Endodermal cell (in vitro differentiated cells): ENCODE measurements around the gene WDR38. TPM values are rescaled to one million over a fixed set of nuclear protein-coding genes. Genes with fewer than 3 reads are reported as not detected.
A peak's percentile ranks its signal among the peaks of the same experiment; 100 is the strongest.

Experiments used
- DNase-seq: peaks from one replicate; pipeline ENCODE4 v3.0.0-alpha.2; 2017
- H3K27ac ChIP-seq: 2 replicates; pipeline ENCODE4 v1.5.1; 2013; ENCODE audit warnings: mild to moderate bottlenecking, low read depth, low read length, moderate library complexity
- H3K27me3 ChIP-seq: 2 replicates; pipeline ENCODE4 v1.6.1; 2013; ENCODE audit warnings: mild to moderate bottlenecking, low read length, moderate library complexity; ENCODE audit not compliant: insufficient read depth, control insufficient read depth, poor library complexity, severe bottlenecking
- H3K36me3 ChIP-seq: 2 replicates; pipeline ENCODE4 v1.7.0; 2013; ENCODE audit warnings: mild to moderate bottlenecking, low read length, moderate library complexity; ENCODE audit not compliant: control insufficient read depth, insufficient read depth
- H3K4me1 ChIP-seq: one replicate; pipeline ENCODE4 v1.7.0; 2013; ENCODE audit warnings: low read length; ENCODE audit not compliant: control insufficient read depth, insufficient read depth
- H3K4me3 ChIP-seq: 2 replicates; pipeline ENCODE4 v1.5.1; 2013; ENCODE audit warnings: mild to moderate bottlenecking, low read length, moderate library complexity
- H3K9ac ChIP-seq: 2 replicates; pipeline ENCODE4 v1.6.1; 2013; ENCODE audit warnings: mild to moderate bottlenecking, low read length, moderate library complexity; ENCODE audit not compliant: poor library complexity, severe bottlenecking; ENCODE audit errors: extremely low read depth
- H3K9me3 ChIP-seq: 2 replicates; pipeline ENCODE4 v1.6.1; 2013; ENCODE audit warnings: mild to moderate bottlenecking, low read length, moderate library complexity; ENCODE audit not compliant: control insufficient read depth
- H3K27ac Mint-ChIP-seq: 2 replicates; pipeline ENCODE4 v1.8.0; 2020; ENCODE audit warnings: mixed read lengths
- H3K27me3 Mint-ChIP-seq: 2 replicates; pipeline ENCODE4 v1.8.0; 2021; ENCODE audit warnings: mild to moderate bottlenecking, mixed read lengths; ENCODE audit not compliant: insufficient read depth
- H3K36me3 Mint-ChIP-seq: 2 replicates; pipeline ENCODE4 v1.8.0; 2020; ENCODE audit warnings: low read depth, mixed read lengths
- H3K4me1 Mint-ChIP-seq: 2 replicates; pipeline ENCODE4 v1.8.0; 2020; ENCODE audit warnings: mixed read lengths
- H3K4me3 Mint-ChIP-seq: 2 replicates; pipeline ENCODE4 v1.8.0; 2020; ENCODE audit warnings: mild to moderate bottlenecking, moderate library complexity, mixed read lengths
- H3K9me3 Mint-ChIP-seq: 2 replicates; pipeline ENCODE4 v1.8.0; 2020; ENCODE audit warnings: mild to moderate bottlenecking, mixed read lengths
- WGBS, 2 experiments: methylation state at CpG; one replicate each; pipeline versions ENCODE4 v1.1.5 to v1.1.7; 2013; ENCODE audit warnings: missing lambda C conversion rate in 2 of 2, mixed read lengths in 1 of 2; ENCODE audit not compliant: insufficient coverage in 1 of 2, insufficient read length in 1 of 2; 5-methylcytosine and 5-hydroxymethylcytosine counted together
- long read RNA-seq, 4 experiments: library from polyadenylated mRNA in 2 of 4; library from RNA in 1 of 4; library from capped mRNA in 1 of 4; stranded (forward) in 3 of 4; unstranded in 1 of 4; transcript quantifications; one replicate each; pipeline ENCODE4 v2.0.0, GENCODE V29; 2020 to 2021; ENCODE audit warnings: inconsistent platforms in 1 of 4
- polyA plus RNA-seq, 2 experiments: library from polyadenylated mRNA; stranded (reverse); fragments of 50-300 nt; gene quantifications; one replicate each; pipeline ENCODE4 v1.2.3, GENCODE V29; 2013
- total RNA-seq, 2 donors: library from RNA; stranded (reverse); fragmentation: NEBNext Ultra II Directional in 1 of 2; extraction: Animal tissue kit (Norgen Biotek cat#: 25700) in 1 of 2; gene quantifications; 2 replicates in 1 of 2; 3 replicates in 1 of 2; pipeline ENCODE4 v1.2.1, GENCODE V29; 2021
- TF ChIP-seq, protein P1 (sequence below): fragments of 200-600 bp; sonication (generic); conservative IDR thresholded peaks from 2 replicates; pipeline ENCODE4 v1.5.0; 2021; ENCODE audit warnings: antibody characterized with exemption, mild to moderate bottlenecking

WDR38 gene
- not detected for total RNA-seq
- not detected for polyA plus RNA-seq (2013, experiment 1 of 2)
- not detected for polyA plus RNA-seq (2013, experiment 2 of 2)
- long read RNA-seq, experiment 1 = 0 reads
- long read RNA-seq, experiment 2 = 0 reads
- long read RNA-seq, experiment 3 = 0 reads
- long read RNA-seq, experiment 4 = 0 reads

DNA sequence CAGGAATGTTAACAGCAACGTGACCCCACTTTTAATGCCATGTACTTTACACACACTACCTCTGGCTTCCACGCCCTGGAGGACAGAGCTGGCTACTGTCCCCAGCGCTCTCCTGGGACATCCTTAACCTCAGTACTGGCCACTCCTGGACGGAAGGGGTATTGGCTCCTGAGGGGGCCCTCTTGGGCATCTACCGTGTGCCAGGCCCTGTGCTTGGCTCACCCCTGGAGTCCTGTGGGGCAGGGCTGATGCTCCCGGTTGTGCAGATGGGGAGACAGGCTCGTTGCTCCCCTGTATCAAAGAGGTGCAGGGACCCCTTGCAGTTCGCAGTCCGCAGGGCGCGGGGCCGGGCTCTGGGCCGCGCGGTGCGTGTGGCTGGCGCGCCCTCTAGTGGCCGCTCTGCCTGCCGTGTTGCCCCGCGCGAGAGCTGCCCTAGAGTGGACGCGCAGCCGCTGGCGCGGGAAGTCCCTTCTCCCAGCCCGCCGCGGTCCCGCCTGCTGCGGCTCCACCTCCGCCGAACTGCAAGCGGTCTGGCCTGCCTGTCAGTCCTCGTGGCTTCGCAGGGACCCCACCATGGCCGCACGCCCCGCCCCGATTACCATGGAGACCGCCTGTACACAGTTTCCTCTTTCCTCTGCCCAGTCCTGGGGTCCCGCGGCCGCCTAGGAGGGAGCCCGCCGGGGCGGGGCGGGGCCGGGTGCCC is at the start of gene WDR38:
Gene WDR38, plus strand, starts transcription at position 632 of the 703 bp plus-strand sequence. CDS start 72 bp downstream, outside the sequence.
- peaks cover 1% of the 10 kb centered on the region for H3K27me3 Mint-ChIP-seq
- no peak within 1 kb of the TSS for H3K27ac ChIP-seq
- H3K9ac ChIP-seq = peak within 1 kb of the TSS; percentile 39
- H3K36me3 ChIP-seq = peaks cover 11% of the 10 kb centered on the region
- H3K36me3 Mint-ChIP-seq = peaks cover 9% of the 10 kb centered on the region
- H3K27ac Mint-ChIP-seq = peak within 1 kb of the TSS; percentile 74
- peak; percentile 93 for DNase-seq
- 2 to 4% methylated on average over 11 to 51 of the region's 51 CpGs for WGBS, 2 experiments
- H3K27me3 ChIP-seq = no peaks in the 10 kb centered on the region
- H3K4me1 ChIP-seq = no peaks in the 10 kb centered on the region
- TF ChIP-seq, protein P1, sequence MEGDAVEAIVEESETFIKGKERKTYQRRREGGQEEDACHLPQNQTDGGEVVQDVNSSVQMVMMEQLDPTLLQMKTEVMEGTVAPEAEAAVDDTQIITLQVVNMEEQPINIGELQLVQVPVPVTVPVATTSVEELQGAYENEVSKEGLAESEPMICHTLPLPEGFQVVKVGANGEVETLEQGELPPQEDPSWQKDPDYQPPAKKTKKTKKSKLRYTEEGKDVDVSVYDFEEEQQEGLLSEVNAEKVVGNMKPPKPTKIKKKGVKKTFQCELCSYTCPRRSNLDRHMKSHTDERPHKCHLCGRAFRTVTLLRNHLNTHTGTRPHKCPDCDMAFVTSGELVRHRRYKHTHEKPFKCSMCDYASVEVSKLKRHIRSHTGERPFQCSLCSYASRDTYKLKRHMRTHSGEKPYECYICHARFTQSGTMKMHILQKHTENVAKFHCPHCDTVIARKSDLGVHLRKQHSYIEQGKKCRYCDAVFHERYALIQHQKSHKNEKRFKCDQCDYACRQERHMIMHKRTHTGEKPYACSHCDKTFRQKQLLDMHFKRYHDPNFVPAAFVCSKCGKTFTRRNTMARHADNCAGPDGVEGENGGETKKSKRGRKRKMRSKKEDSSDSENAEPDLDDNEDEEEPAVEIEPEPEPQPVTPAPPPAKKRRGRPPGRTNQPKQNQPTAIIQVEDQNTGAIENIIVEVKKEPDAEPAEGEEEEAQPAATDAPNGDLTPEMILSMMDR = peak; percentile 100
- H3K4me3 Mint-ChIP-seq = peak within 1 kb of the TSS; percentile 56
- peak within 1 kb of the TSS; percentile 74 for H3K4me3 ChIP-seq
- no peaks in the 10 kb centered on the region for H3K9me3 Mint-ChIP-seq
- H3K4me1 Mint-ChIP-seq = peaks cover 11% of the 10 kb centered on the region
- H3K9me3 ChIP-seq = no peaks in the 10 kb centered on the region

DNA sequence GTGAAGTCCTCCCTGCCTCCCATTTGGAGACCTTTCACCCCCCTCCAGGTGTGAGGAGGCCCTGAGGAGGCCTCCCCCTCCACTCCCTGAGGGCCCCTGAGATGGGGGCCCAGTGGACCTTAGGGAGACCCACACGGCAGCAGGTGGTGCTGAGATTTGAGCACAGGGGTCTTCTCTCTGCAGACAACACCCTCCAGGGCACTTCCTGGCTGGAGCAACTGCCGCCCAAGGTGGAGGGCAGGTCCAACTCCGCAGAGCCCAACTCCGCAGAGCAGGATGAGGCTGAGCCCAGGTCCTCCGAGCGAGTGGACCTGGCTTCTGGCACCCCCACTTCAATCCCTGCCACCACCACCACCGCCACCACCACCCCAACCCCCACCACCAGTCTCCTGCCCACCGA is 49.3 kb upstream of the WDR38 start:
- no peak overlapping the region for H3K4me3 Mint-ChIP-seq
- no peaks in the 10 kb centered on the region for H3K27me3 Mint-ChIP-seq
- no peak for DNase-seq
- Histone ChIP-seq H3K4me3 (no peak overlapping the region), H3K27me3 (no peaks in the 10 kb centered on the region), H3K9me3 (no peaks in the 10 kb centered on the region), H3K27ac (no peak overlapping the region), H3K36me3 (no peaks in the 10 kb centered on the region), H3K9ac (no peak overlapping the region), H3K4me1 (no peaks in the 10 kb centered on the region)
- no peaks in the 10 kb centered on the region for H3K4me1 Mint-ChIP-seq
- TF ChIP-seq, protein P1 = no peak
- H3K9me3 Mint-ChIP-seq = no peaks in the 10 kb centered on the region
- H3K27ac Mint-ChIP-seq = no peak overlapping the region
- WGBS, 2 experiments = 90 to 100% methylated on average over 1 to 8 of the region's 8 CpGs
- peaks cover 12% of the 10 kb centered on the region for H3K36me3 Mint-ChIP-seq

GRCh38 chr9:124805186-124805585 is 48.1 kb upstream of the WDR38 start:
- no peak for DNase-seq
- Histone ChIP-seq H3K36me3 (no peaks in the 10 kb centered on the region), H3K4me3 (no peak overlapping the region), H3K9ac (no peak overlapping the region), H3K4me1 (no peaks in the 10 kb centered on the region), H3K9me3 (no peaks in the 10 kb centered on the region), H3K27ac (no peak overlapping the region), H3K27me3 (no peaks in the 10 kb centered on the region)
- H3K27ac Mint-ChIP-seq = no peak overlapping the region
- H3K36me3 Mint-ChIP-seq = peaks cover 16% of the 10 kb centered on the region
- H3K27me3 Mint-ChIP-seq = no peaks in the 10 kb centered on the region
- H3K9me3 Mint-ChIP-seq = no peaks in the 10 kb centered on the region
- no peaks in the 10 kb centered on the region for H3K4me1 Mint-ChIP-seq
- 93 to 97% methylated on average over 3 to 4 of the region's 4 CpGs for WGBS, 2 experiments
- TF ChIP-seq, protein P1 = no peak
- no peak overlapping the region for H3K4me3 Mint-ChIP-seq
